K562 (cell line): Measurements from ENCODE around the gene MOB1B. TPM values are rescaled to one million over a fixed set of nuclear protein-coding genes. Genes with fewer than 3 reads are reported as not detected.

Experiments used
- ATAC-seq: fragments of 200-7000 bp; cut with Tn5 transposase; 3 replicates; pipeline ENCODE4 v1.9.1; 2020; ENCODE audit warnings: moderate library complexity
- BruUV-seq: library from RNA; stranded (reverse); fragments of 400-500 nt; replicated peaks from 2 replicates; lab custom pipeline; 2021; lab: Mats Ljungman, UMichigan
- CTCF ChIA-PET: fragments of 300-600 bp; formaldehyde crosslinking; extraction: SDS; loops from one replicate; lab custom pipeline; 2021; ENCODE audit warnings: low intra/inter-chr PET ratio; lab: Yijun Ruan, JAX
- POLR2A ChIA-PET: fragments of 300-600, 350-650 bp; sonication (Branson Sonifier 250); formaldehyde crosslinking; extraction: SDS; loops from one replicate; lab custom pipeline; 2021; ENCODE audit warnings: antibody characterized with exemption, inconsistent platforms; lab: Yijun Ruan, JAX
- DNase-seq, 4 experiments: peaks; one replicate each; pipeline versions ENCODE4 v3.0.0 to v3.0.0-alpha.2; 2011 to 2018; ENCODE audit warnings: low spot score in 3 of 4, mixed read lengths in 3 of 4; ENCODE audit errors: extremely low read depth in 1 of 4
- FAIRE-seq: peaks from 2 replicates; lab custom pipeline; 2011; peaks lifted over from hg19 to GRCh38; lab: Jason Lieb, UNC
- H2AFZ ChIP-seq: 2 replicates; pipeline ENCODE4 v1.6.0; 2011; ENCODE audit warnings: low read depth, low read length, control low read depth, inconsistent platforms
- H3K27ac ChIP-seq: fragments of 200-600 bp; 3 replicates; pipeline ENCODE4 v1.8.0; 2011; ENCODE audit warnings: low read depth, mild to moderate bottlenecking, control low read depth, inconsistent platforms, low read length, moderate library complexity, mixed read lengths; ENCODE audit errors: extremely low read depth
- H3K27me3 ChIP-seq, 2 experiments: fragments of 300-600 bp in 1 of 2; 2 replicates in 1 of 2; 3 replicates in 1 of 2; pipeline versions ENCODE4 v1.6.0 to v1.8.0; 2011; ENCODE audit warnings: inconsistent platforms in 2 of 2, low read length in 2 of 2, mild to moderate bottlenecking in 1 of 2, mixed read lengths in 1 of 2, moderate library complexity in 1 of 2; ENCODE audit not compliant: control insufficient read depth in 2 of 2, insufficient read depth in 2 of 2
- H3K36me3 ChIP-seq: fragments of 300-600 bp; 3 replicates; pipeline ENCODE4 v1.8.0; 2011; ENCODE audit warnings: mild to moderate bottlenecking, low read length, inconsistent platforms; ENCODE audit not compliant: control insufficient read depth, insufficient read depth
- H3K4me1 ChIP-seq, 2 experiments: fragments of 200-600 bp in 1 of 2; replicated peaks in 1 of 2; 2 replicates in 1 of 2; 3 replicates in 1 of 2; pipeline versions ENCODE4 v1.5.1 to v1.8.0; 2011; ENCODE audit warnings: inconsistent platforms in 2 of 2, low read length in 2 of 2, mild to moderate bottlenecking in 1 of 2, mixed read lengths in 1 of 2, moderate library complexity in 1 of 2; ENCODE audit not compliant: control insufficient read depth in 2 of 2, insufficient read depth in 2 of 2
- H3K4me2 ChIP-seq: 2 replicates; pipeline ENCODE4 v1.6.1; 2011; ENCODE audit warnings: low read length, control low read depth, inconsistent platforms, mixed read lengths; ENCODE audit not compliant: insufficient read depth
- H3K4me3 ChIP-seq: fragments of 200-600 bp; sonication (generic), shearing (Covaris generic); 2 replicates; pipeline ENCODE4 v1.5.1; 2016; ENCODE audit warnings: control low read depth, inconsistent platforms
- H3K79me2 ChIP-seq: fragments of 200-600 bp; 3 replicates; pipeline ENCODE4 v1.8.0; 2011; ENCODE audit warnings: low read length, inconsistent platforms; ENCODE audit not compliant: control insufficient read depth, insufficient read depth
- H3K9ac ChIP-seq, 2 experiments: 2 replicates each; pipeline versions ENCODE4 v1.6.0 to v1.6.1; 2011; ENCODE audit warnings: low read depth in 2 of 2, low read length in 2 of 2, control low read depth in 1 of 2, inconsistent platforms in 1 of 2, mild to moderate bottlenecking in 1 of 2, mixed read lengths in 1 of 2; ENCODE audit not compliant: insufficient read depth in 1 of 2
- H3K9me1 ChIP-seq: one replicate; pipeline ENCODE4 v1.6.0; 2011; ENCODE audit warnings: inconsistent platforms, mild to moderate bottlenecking, low read length, moderate library complexity; ENCODE audit not compliant: control insufficient read depth, insufficient read depth
- H3K9me3 ChIP-seq: replicated peaks from 2 replicates; pipeline ENCODE4 v1.5.1; 2011; ENCODE audit warnings: low read depth, low read length, inconsistent platforms; ENCODE audit not compliant: control insufficient read depth, insufficient read depth
- H4K20me1 ChIP-seq: replicated peaks from 2 replicates; pipeline ENCODE4 v1.6.1; 2011; ENCODE audit warnings: low read length, inconsistent platforms, mixed read lengths; ENCODE audit not compliant: control insufficient read depth, insufficient read depth
- ATF1 ChIP-seq, 2 experiments: fragments of 450-650 bp in 1 of 2; IDR thresholded peaks; 2 replicates each; pipeline ENCODE4 v1.6.1; 2016; ENCODE audit warnings: missing compliant biosample characterization in 1 of 2, missing genetic modification characterization in 1 of 2
- BACH1 ChIP-seq: fragments of 200-800 bp; sonication (Bioruptor generic); IDR thresholded peaks from 2 replicates; pipeline ENCODE4 v1.6.1; 2016; ENCODE audit warnings: missing genetic modification characterization, missing compliant biosample characterization
- FOXJ2 ChIP-seq: fragments of 200-800 bp; sonication (Bioruptor generic); IDR thresholded peaks from 2 replicates; pipeline ENCODE4 v1.6.1; 2016; ENCODE audit warnings: missing genetic modification characterization, missing compliant biosample characterization
- NFRKB ChIP-seq: fragments of 450-650 bp; IDR thresholded peaks from 2 replicates; pipeline ENCODE4 v1.6.1; 2016; ENCODE audit warnings: low read depth
- NR2F6 ChIP-seq: fragments of 450-650 bp; formaldehyde crosslinking; IDR thresholded peaks from 2 replicates; pipeline ENCODE4 v1.4.0; 2020; ENCODE audit warnings: mild to moderate bottlenecking
- RBM25 ChIP-seq: fragments of 200-400 bp; formaldehyde crosslinking; IDR thresholded peaks from 2 replicates; pipeline ENCODE4 v1.6.1; 2018; ENCODE audit warnings: low read length, low read depth, moderate library complexity; ENCODE audit not compliant: severe bottlenecking
- SMAD4 ChIP-seq: fragments of 250-450 bp; sonication (Bioruptor Pico); conservative IDR thresholded peaks from 2 replicates; pipeline ENCODE4 v1.8.0; 2021; ENCODE audit warnings: inconsistent platforms, mild to moderate bottlenecking, moderate library complexity
- TEAD1 ChIP-seq, 2 experiments: fragments of 450-650 bp in 1 of 2; sonication (generic) in 1 of 2; formaldehyde crosslinking; IDR thresholded peaks; 2 replicates each; pipeline versions ENCODE4 v1.4.0 to v1.8.0; 2020 to 2022; ENCODE audit warnings: mild to moderate bottlenecking in 2 of 2, missing genetic modification reagents in 1 of 2
- TRIM25 ChIP-seq: fragments of 450-650 bp; IDR thresholded peaks from 2 replicates; pipeline ENCODE4 v1.7.0; 2016; ENCODE audit warnings: borderline replicate concordance
- WHSC1 ChIP-seq: IDR thresholded peaks from one replicate; pipeline ENCODE4 v1.6.1; 2012; ENCODE audit warnings: low read length, control low read depth, inconsistent platforms
- ZBTB1 ChIP-seq: sonication (generic); formaldehyde crosslinking; IDR thresholded peaks from 2 replicates; pipeline ENCODE4 v1.8.1; 2023; ENCODE audit warnings: missing genetic modification reagents, low read depth, mild to moderate bottlenecking, borderline replicate concordance
- ZMIZ1 ChIP-seq, 2 experiments: fragments of 150-350 bp in 1 of 2; IDR thresholded peaks; 2 replicates each; pipeline ENCODE4 v1.6.1; 2012 to 2016; ENCODE audit warnings: low read depth in 2 of 2, low read length in 2 of 2, mild to moderate bottlenecking in 1 of 2, moderate library complexity in 1 of 2
- ZNF354B ChIP-seq: fragments of 250-450 bp; sonication (Bioruptor Pico); IDR thresholded peaks from 2 replicates; pipeline ENCODE4 v1.4.0; 2020
- ZNF431 ChIP-seq: sonication (generic); formaldehyde crosslinking; IDR thresholded peaks from 2 replicates; pipeline ENCODE4 v1.8.0; 2022; ENCODE audit warnings: mild to moderate bottlenecking, missing genetic modification reagents
- WGBS: fragments of 100-300 bp; shearing (Covaris generic); methylation state at CpG from one replicate; pipeline ENCODE4 v1.1.6; 2016; ENCODE audit warnings: low coverage, mixed read lengths; ENCODE audit not compliant: insufficient coverage; ENCODE audit errors: missing lambda C conversion rate; 5-methylcytosine and 5-hydroxymethylcytosine counted together
- in situ Hi-C: fragments of 300-500 bp; cut with MboI; formaldehyde crosslinking; loops from 4 replicates; pipeline ENCODE4 v1.15.0; 2018; ENCODE audit warnings: inconsistent platforms, mixed read lengths
- intact Hi-C: fragments of 100-400 bp; cut with micrococcal nuclease; formaldehyde crosslinking; loops from 2 replicates; pipeline ENCODE4 v1.14.2; 2022
- polyA plus RNA-seq, 8 experiments: library from polyadenylated mRNA; depleted of rRNA in 4 of 8; stranded (reverse) in 5 of 8; unstranded in 3 of 8; fragments of >200 nt; fragmentation: Nextera tagmentation in 2 of 8; fragmentation: Illumina TruSeq in 1 of 8; extraction: Ambion mirVana in 2 of 8; extraction: Trizol in 1 of 8; gene quantifications; 2 replicates each; pipeline versions ENCODE4 v1.2.1 to v1.2.3, GENCODE V29; 2011 to 2014; ENCODE audit warnings: inconsistent platforms in 1 of 8, missing spikeins in 1 of 8
- total RNA-seq, 7 experiments: library from RNA; depleted of rRNA in 6 of 7; stranded (reverse); fragments of >200 nt in 6 of 7; fragmentation: Illumina TruSeq in 2 of 7; extraction: Trizol in 2 of 7; gene quantifications; 2 replicates each; pipeline versions ENCODE4 v1.2.1 to v1.2.3, GENCODE V29; 2011 to 2021; ENCODE audit warnings: low replicate concordance in 1 of 7

The MOB1B gene
- total and polyA plus RNA-seq, 9 of the 15 experiments (the other 6 are each of a cell fraction or from before 2014, with no cell fraction given): 8.4 to 37.8 (median 19.0) TPM

GRCh38 chr4:70992391-70992881 is 90.3 kb downstream of the MOB1B start (continued):
- TF ChIP-seq ZMIZ1 (IDR thresholded peaks at IDR 0.05; ENCODE audit: low read depth in 2 of 2, low read length in 2 of 2) (no peak), RBM25 (peak; percentile 80), ZNF431 (CRISPR knock-in tag) (no peak)

GRCh38 chr4:70993181-70994068 is 91.3 kb downstream of the MOB1B start, which contains the start of gene DCK:
Gene DCK, plus strand, starts transcription at chr4:70993649. Its CDS starts 187 bp downstream, at chr4:70993836.
- BruUV-seq: no TSS peak
- FAIRE-seq (peak; percentile 35), DNase-seq (peak; percentile 92 to 96 (median 93)), ATAC-seq (peak; percentile 91)
- peak within 1 kb of the TSS; percentile 85 for H3K27ac ChIP-seq
- no peaks in the 10 kb centered on the region for H3K9me3 ChIP-seq
- H3K4me1 ChIP-seq: peaks cover 15 to 19% of the 10 kb centered on the region in 2 experiments; a peak in 4 of 5 replicates
- ChIA-PET POLR2A (interaction anchor here (0.5 to 1.3 kb wide), 9 partner anchors 11 to 430 kb away, joined by 3 to 7 read pairs (median 3); partner anchors contain the start of gene MOB1B), CTCF (no interaction called here)
- no peaks in the 10 kb centered on the region for H3K9me1 ChIP-seq
- no peaks in the 10 kb centered on the region for H3K27me3 ChIP-seq
- H3K36me3 ChIP-seq: peaks cover 6% of the 10 kb centered on the region; the same call in 1 of the 3 replicates
- H3K79me2 ChIP-seq: peaks cover 55% of the 10 kb centered on the region
- WGBS: under 1% methylated on average over 64 of the region's 74 CpGs
- H3K9ac ChIP-seq: peak within 1 kb of the TSS; percentile 79 to 99
- in situ Hi-C loops (no loop called here), intact Hi-C loops (loop anchor here (1.0 to 10.0 kb wide), 3 partner anchors 90 to 289 kb away; partner anchors contain the start of gene GRSF1)
- peak within 1 kb of the TSS; percentile 85 for H3K4me2 ChIP-seq
- H3K4me3 ChIP-seq: peak within 1 kb of the TSS; percentile 82
- peak within 1 kb of the TSS; percentile 94 for H2AFZ ChIP-seq
- no peaks in the 10 kb centered on the region for H4K20me1 ChIP-seq
- no peak for TF ChIP-seq ATF1 (CRISPR knock-in tag; IDR thresholded peaks at IDR 0.05)
- peak; percentile 64 for TF ChIP-seq ATF1 (tag; IDR thresholded peaks at IDR 0.05)
- no peak for TF ChIP-seq FOXJ2 (tag)
- TF ChIP-seq NR2F6: no peak
- TF ChIP-seq ZNF354B (CRISPR knock-in tag): no peak
- no peak; the same call in 1 of the 2 replicates for TF ChIP-seq ZBTB1 (CRISPR knock-in tag)
- TF ChIP-seq TRIM25: no peak
- TF ChIP-seq NFRKB: no peak
- TF ChIP-seq BACH1: no peak
- TF ChIP-seq WHSC1: no peak
- TF ChIP-seq SMAD4 (CRISPR knock-in tag): peak; percentile 96
- TF ChIP-seq TEAD1 (CRISPR knock-in tag; IDR thresholded peaks at IDR 0.05): peak in 1 of 2 experiments; percentile 81; a peak in 2 of 4 replicates
